Stimulated activated CD8-positive, alpha-beta memory T cell treated with anti-CD3 and anti-CD28 coated beads, Interleukin-7, amount 100 ng/mL, for 1 hour (primary cell): Measurements from ENCODE around the gene CRABP1.

ENCODE experiments used
- DNase-seq, 2 donors: peaks; one replicate each; pipeline ENCODE4 v3.0.0-alpha.2; 2020; ENCODE audit warnings: low read depth in 2 of 2

CRABP1 gene

DNA sequence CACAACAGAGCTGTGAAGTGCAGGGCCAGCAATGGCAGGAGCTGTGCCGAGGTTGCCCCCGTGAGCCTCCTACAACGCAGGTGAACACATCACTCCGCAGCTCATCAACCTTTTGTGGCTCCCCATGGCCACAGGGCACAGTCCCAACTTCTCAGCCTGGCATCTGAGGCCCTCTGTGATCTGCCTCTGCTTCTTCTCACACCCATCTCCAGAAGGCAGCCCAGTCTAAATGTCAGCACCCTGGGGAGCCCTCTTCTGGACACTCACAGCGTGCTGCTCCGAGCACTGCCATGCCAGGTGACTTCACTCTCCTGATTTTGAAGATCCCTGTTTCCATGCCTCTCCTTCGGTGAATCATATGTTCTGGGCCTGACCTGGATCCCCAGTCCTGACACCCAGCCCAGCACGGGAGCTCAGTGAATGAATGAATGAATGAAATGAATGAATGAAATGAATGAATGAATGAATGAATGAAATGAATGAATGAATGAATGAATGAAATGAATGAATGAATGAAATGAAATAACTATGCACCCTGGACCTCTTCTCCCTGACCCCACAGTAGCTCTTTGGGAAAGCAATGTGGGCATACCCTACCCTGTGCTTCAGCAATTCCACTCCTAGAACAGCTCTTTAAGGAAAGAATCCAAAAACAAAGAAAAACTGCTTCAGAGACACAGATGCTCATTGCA lies 22.9 kb upstream of the CRABP1 start:
- no peak for DNase-seq

DNA sequence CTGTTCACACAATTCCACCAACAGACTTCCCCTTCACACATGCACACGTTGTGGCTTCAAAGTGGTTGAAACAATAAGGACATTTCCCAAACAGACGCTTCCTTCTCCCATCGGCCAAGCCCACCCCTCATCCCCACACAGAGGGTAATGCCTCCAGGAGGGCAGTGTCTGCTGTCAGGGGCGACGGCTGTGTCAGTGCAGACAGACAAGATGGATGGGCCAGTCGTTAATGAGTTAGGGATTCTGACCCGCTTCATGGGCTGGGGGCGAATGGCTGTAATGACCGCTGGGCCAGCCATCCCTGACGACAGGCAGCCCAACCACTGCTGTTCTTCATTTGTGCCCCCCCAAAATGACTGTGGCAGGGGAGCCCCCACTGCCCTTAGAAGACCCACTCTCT lies 20.6 kb upstream of the CRABP1 start:
- DNase-seq = no peak

DNA sequence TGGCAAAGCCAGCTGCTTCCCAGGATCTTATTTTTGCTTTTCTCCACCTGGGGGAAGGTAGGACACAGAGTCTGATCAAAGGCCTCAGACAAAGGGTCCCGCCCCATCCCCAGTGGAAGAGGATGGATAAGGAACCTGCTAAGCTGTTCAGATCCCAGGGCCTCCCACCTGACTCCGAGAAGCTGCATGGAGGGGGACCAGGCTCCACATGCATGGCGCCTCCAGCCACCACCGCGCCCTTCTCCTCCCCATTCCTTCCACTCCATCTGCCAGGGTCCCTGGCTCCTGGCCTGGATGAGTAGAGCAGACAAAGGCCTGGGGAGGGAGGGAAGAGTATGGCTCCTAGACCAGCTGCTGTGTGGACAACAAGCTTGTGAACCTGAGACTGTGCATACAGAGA lies 20.0 kb upstream of the CRABP1 start:
- no peak for DNase-seq

DNA sequence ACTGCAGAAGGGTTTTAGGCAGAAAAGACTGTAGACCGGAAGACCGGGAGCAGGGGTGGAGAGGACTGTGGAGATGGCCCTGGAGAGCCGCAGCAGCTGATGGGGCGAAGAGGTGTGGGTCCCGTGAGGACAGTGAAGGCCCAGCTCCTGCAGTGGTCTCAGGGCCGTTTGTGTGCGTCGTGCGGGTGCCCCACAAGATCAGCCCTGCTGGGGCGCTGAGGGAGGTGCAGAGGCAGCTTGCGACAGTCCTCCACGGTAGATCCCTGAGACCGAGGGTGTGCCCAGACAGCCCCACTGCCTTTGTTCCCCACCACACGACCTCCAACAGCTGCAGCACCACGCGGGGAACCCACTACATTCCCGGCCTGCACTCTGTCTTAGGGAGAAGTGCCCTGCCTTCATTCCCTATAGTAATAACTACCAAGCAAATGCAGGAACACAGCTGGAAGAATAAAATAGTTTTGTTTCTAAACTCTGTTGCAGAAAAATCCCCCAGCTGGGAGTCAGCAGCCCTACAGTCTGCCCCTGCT lies 19.0 kb upstream of the CRABP1 start:
- DNase-seq = no peak

DNA sequence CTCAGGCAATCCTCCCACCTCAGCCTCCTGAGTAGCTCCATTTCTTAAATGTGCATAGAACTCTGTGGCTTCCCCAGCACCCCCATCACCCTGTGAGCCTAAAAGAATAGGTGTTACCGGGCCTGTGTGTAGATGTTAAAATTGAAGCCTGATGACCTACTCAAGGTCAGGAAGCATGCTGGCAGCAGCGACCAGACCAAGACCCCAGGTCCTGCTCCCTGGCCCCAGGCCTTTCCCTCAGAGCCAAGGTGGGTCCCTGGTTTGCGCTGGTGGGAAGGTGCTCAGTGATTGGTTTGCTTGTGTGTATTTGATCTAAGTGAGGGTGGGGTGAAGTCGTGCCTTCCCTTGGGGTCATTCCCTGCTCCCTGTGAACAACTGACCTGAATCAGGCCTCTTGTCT lies 18.4 kb upstream of the CRABP1 start:
- no peak for DNase-seq

DNA sequence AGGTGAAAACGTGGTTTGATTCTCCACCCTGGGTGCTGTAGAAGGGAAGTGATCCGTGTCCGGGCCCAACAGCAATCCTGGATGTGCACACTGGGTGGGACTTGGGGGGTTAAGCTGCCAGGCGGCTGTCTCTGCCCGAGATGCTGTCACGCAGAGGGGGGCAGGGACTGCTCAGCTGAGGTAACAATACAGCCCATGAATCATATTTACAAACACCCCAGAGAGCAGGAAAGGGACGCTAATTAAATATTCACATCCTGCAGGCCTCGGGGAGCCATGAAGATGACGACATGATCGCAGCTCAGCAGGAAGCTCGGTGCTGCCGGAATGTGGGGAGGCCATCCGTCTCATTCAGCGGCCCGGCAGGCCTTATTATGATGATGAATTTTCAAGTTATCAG lies 17.9 kb upstream of the CRABP1 start:
- DNase-seq = no peak

DNA sequence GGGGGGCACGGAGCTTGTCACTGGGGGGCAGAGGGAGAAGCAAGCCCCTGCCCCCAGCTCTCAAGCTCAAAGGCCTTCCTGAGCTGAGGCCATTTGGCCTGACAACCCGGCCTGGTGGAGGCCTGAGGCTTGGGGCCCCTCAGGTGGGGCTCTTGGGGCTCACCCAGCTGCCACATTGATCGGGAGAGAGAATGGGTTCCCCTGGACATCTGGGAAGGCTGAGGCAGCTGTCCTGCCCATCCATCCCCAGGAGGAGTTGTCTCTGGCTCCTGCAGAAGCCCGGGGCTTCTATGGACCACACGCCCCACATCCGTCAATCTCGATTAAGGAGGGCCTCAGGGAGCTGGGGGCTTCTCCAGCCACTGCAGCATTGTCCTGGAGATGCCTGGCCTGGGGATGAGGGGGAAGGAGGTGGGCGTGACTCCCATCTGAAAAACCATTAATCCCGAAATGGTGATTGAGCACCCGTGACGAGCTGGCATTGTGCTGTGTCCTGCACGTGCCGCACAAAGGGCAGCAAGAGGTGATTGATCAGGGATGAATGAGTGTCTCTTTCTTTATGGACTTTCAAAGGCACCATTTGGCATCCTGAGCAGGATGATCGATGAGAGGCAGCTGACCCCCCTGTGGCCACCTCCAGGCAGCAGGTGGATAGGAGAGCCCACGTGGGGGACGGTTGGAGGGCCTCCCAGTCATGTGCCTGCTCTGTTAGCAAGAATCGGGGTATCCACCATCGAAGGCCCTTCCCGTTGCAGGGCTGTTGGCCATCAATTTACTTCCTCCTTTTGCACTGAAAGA lies 17.2 kb upstream of the CRABP1 start:
- DNase-seq = no peak

DNA sequence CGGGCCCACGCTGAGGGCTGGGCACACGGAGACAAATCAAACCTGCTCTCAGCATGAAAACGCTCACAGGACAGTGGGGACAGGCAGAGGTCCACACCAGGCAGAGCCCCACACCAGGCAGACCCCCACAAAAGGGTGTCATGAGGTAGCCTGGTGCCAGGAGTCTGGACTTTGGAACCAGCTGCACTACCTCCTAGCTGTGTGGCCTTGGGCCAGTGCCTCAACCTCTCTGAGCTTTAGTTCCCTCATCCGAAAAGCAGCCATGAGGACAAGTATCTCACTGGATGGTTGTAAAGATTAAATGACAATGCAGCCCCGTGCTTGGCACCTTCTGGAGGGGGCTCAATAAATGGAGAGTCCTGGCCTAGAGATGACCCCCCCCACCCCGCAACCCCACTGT lies 16.5 kb upstream of the CRABP1 start:
- no peak for DNase-seq

DNA sequence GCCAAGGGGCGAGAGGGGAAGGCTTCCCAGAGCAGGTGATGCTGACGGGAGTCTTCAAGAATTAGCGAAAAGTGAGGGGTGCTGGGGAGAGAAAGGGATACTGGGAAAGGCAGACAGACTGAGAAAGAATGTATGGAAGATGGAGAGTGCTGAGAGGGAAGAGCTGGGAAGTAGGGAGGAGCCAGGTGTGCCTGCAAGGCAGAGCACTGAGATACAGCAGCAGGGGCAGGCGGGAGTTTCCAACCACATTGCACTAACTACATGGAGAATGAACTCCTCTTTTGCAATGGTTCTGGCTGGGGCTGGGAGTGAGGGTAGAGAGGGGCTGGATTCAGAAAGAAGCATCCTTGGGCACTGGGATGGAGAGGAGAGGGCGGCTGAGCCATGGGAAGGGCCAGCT lies 16.0 kb upstream of the CRABP1 start:
- DNase-seq = no peak

DNA sequence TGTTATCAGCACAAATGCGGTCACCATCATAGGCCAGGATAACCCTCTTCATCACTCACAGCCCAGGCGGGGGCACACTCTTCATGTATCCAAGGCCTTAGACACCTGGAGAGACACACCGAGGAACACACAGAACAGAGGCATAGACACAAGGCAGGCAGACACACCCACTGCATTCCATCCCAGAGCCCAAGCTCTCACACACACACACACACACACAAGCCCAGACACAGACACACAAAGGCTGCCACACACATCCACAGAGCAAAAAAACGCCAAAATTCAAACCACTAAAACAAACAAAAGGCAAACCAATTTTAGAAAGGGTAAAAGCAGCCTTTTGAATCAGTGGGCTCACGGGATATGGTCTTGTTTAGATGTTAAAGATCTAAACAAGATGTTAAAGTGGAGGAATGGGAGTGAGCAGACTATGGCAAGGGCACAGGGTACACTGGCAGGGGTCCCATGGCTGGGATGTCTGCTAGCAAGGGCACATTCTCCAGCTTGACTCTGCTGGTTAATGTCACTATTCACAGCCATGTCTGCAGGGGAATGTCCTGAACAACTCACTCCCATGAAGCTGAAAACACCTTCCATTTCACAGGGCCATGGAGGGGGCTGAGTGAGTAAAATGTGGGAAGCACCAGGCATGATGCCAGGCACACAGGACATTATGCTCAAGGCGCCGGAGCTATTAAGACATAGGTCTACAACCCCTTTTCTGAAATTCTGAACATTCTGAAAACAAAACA lies 14.9 kb upstream of the CRABP1 start:
- no peak for DNase-seq

DNA sequence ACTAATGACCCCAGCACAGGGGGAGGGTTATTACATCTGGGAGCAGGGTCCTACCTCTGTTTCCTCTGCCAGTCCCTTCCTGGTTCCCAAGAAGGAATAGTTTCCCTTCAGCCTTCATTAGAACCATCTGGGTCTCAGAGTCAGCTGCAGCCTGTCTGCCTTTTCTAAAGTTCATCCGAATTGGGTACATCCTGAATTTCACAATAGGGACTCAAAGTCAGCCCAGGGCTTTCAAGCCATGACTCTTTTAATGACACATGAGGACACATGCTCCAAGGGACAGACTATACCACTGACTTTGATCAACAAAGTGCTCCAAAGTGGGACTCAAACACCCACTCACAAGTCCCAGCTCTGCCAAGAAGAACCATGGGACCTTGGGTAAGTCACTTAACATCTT lies 12.7 kb upstream of the CRABP1 start:
- no peak for DNase-seq

DNA sequence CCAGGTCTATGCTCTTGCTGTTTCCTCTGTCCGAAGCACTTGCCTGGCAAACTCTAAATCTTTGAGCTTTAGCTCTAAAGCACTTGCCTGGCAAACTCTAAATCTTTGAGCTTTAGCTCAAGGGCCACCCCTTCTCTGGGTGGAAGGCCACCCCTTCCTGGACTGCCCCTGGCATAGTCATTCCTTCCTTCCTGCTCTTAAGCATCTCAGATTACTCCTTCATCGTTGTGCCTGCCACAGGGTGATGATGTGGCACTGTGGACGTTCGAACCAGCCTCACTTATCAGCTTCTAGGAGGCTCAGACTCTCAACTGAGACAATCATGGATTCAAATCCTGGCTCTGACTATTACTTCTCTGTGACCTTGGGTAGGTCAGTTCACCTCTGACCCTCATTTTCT lies 10.5 kb upstream of the CRABP1 start:
- no peak for DNase-seq

DNA sequence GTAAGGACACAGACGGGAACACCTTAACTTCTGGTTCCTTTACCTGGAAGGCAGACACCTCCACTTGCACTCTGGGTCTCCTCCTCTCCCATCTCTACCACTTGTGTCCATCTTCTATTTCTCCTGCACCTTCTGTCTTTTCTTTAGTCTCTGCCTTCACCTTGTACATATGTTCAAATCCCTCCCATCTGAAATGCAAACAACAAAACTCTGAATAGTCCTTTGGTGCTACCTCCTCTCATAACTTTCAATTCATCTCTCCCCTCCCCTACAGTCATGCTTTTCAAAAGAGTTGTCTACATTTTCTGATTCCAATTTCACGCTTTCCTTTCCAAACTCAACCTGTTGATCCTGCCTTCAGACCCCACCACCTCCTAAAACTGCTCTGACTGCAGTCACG lies 5.3 kb upstream of the CRABP1 start:
- no peak for DNase-seq

DNA sequence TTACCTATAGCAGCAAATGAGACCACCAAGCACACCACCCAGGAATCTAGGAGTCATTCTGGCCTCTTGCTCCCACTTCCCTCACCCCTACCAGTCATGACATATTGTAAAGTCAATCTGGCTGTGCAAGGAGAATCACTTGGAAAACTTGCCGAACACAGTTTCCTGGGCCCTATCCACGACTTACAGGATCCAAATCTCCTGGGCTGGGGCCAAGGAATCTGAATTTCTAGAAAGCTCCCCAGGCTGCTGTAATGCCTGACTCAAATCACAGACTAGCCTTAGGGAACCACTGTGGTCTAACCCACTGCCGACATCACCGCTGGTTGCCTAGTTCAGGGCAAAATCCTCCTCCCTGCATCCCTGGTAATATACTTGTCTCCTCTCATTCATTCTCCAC lies 4.2 kb upstream of the CRABP1 start:
- no peak for DNase-seq

DNA sequence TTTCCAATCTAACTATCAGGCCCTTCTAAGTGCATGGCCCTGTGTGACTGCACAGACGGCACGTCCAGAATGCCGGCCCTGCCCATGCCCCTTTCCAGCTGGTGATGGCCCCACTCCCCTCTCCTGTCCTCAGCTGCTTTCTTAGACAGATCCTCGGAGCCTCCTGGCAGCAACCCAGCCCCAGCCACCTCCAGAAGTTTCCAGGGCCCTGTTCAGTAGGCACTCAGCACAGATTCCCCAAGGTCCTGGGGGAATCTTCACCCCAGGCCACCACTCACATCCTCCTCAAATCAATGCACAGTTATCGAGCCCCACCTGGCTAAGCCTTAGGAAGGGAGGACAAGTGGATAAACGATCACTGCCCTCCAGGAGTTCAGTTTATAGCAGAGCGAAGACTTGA lies 1.4 kb upstream of the CRABP1 start:
- no peak for DNase-seq

DNA sequence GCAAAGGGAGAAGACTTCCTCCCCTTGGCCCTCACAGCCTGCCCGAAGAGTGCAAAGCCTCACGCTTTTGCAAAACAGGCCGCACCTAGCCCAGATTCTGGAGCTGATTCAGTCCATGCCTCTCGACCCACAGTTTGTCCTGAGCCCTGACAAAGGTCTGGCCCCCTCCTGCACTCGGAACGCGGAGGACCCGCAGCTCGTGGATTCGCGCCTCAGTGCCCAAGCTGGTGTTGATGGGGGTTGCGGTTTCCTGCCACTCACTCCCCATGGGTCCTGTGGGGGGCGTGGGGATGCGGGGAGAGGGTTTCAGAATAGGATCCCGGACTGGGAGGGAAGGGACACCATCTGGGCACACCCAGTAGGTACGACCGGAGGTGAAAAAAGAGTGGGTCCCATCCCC lies 594 bp upstream of the CRABP1 start:
- DNase-seq = no peak

DNA sequence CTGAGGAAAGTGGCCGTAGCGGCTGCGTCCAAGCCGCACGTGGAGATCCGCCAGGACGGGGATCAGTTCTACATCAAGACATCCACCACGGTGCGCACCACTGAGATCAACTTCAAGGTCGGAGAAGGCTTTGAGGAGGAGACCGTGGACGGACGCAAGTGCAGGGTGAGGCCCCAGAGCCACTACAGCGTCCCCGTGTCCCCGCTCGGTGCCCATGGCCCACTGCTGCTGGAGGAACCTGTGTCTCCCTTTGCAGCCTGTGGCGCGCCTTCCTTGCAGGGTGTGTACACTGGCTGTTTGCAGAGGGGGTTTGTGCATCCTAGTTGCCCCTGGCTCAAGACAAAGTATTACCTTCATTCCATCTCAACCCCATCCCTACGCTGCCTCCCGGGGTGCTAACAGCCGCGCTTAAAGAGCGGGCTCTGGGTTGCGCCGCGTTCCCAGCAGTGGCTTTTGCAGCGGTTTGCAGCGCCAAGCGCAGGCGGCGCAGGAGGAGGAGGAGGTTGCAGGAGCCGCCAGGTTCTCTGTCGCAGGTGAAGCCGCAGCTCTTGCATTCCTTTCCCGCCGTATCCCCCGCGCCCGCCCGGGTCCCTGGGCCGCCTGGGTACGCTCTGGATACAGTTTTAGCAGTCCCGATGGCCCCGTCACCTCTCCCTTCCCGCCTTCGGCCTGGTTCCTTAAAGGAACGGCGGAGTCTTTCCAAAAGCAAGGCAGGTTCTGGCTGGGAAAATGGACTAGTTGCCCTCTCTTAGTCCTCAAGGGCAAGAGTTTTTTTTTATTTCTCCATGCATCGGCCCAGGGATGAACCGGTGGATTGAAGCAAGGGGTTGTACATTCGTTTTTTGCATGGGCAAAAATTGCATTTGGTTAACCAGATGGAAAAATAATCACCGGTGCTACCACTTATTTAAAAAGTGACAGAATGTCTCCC lies 1.2 kb downstream of the CRABP1 start:
- no peak for DNase-seq

DNA sequence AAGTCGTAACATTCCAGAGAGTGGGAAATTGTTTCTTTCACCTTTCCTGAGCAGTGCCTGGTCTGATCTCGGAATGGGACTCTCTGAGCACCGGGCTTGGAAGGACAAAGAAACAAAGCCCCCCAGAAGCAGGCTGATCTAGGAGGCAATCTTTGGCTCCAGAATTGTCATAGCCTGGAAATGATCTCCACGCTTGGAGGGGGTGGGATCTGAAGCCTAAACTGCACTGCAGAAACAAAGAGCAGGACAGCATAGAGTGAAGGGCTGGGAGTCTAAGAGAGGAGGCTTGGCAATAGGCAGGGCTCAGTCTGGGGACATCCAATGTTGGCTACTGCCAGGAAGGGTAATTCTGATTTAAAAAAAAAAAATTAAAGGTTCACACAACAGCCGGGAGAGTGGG lies 1.9 kb downstream of the CRABP1 start:
- DNase-seq = no peak

DNA sequence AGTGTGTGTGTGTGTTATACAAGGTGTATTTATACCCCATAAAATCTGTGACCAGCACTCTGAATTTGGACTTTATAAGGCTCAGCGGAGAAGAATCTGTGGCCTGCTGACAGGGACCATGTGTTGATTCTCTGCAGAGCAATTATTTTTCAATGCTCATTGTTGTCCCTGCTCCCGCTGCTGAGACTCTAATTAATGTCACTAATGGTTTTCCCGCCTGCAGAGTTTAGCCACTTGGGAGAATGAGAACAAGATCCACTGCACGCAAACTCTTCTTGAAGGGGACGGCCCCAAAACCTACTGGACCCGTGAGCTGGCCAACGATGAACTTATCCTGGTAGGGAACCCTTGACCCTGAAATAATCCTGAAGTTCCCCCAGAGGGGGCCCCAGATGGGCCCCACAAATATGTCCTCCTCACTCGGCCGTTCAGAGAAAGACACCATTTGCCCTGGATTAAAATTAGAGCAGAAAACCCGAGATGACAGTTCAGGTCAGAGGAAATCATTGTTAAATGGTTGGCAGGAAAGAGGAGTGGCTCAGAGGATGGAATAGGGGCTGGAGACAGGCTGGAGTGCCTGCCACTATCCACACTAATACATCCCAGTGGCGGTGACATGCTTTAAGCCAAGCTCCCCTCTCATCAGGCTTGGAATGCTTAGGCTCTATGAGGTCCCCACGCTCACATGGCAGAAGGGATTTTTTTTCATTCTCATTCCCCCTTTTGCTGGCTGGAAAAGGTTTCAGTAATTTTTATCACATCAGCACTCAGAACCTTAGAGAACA lies 3.3 kb downstream of the CRABP1 start:
- DNase-seq = no peak

DNA sequence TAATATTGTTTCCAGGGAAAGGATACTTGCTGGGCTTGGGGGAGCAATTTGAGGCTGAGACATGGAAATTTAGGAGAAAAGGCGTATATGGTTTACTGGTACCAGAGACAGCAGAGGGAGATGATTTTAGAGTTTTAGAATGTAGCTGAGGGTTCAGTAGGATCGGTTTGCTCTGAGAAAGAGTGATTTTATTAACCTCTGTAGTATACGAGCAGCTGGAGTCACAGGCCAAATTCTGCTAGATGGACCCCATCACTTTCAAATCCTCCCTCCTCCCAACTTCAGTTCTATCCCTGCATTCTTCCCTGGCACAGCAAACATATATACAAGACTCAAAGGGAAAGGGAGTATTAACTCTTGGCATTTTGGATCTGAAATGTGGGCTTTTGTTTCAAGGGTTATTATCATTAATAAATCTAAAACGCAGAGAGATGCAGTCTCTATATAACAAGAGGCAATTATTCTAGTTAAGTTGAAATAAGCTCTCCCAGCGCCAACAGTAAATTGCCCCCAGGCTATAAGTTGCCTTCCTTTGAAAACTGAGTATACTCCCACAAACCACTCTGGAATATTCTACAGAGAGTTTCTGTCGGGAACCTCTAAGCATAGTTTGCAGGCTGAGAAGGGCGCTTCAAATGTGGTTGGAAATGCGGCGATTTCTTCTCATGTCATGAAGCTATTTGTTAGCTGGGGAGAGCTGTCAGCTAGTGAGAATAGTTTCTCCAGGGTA lies 5.4 kb downstream of the CRABP1 start:
- no peak for DNase-seq
